K562 (cell line): ENCODE measurements around the gene SLC48A1. TPM values are rescaled to one million over a fixed set of nuclear protein-coding genes. Genes with fewer than 3 reads are reported as not detected.

Experiments used
- ATAC-seq: fragments of 200-7000 bp; cut with Tn5 transposase; 3 replicates; pipeline ENCODE4 v1.9.1; 2020; ENCODE audit warnings: moderate library complexity
- BruUV-seq: library from RNA; stranded (reverse); fragments of 400-500 nt; replicated peaks from 2 replicates; lab custom pipeline; 2021; lab: Mats Ljungman, UMichigan
- CTCF ChIA-PET: fragments of 300-600 bp; formaldehyde crosslinking; extraction: SDS; loops from one replicate; lab custom pipeline; 2021; ENCODE audit warnings: low intra/inter-chr PET ratio; lab: Yijun Ruan, JAX
- POLR2A ChIA-PET: fragments of 300-600, 350-650 bp; sonication (Branson Sonifier 250); formaldehyde crosslinking; extraction: SDS; loops from one replicate; lab custom pipeline; 2021; ENCODE audit warnings: antibody characterized with exemption, inconsistent platforms; lab: Yijun Ruan, JAX
- DNase-seq, 4 experiments: peaks; one replicate each; pipeline versions ENCODE4 v3.0.0 to v3.0.0-alpha.2; 2011 to 2018; ENCODE audit warnings: low spot score in 3 of 4, mixed read lengths in 3 of 4; ENCODE audit errors: extremely low read depth in 1 of 4
- FAIRE-seq: peaks from 2 replicates; lab custom pipeline; 2011; peaks lifted over from hg19 to GRCh38; lab: Jason Lieb, UNC
- H2AFZ ChIP-seq: 2 replicates; pipeline ENCODE4 v1.6.0; 2011; ENCODE audit warnings: low read depth, low read length, control low read depth, inconsistent platforms
- H3K27ac ChIP-seq: fragments of 200-600 bp; 3 replicates; pipeline ENCODE4 v1.8.0; 2011; ENCODE audit warnings: low read depth, mild to moderate bottlenecking, control low read depth, inconsistent platforms, low read length, moderate library complexity, mixed read lengths; ENCODE audit errors: extremely low read depth
- H3K27me3 ChIP-seq, 2 experiments: fragments of 300-600 bp in 1 of 2; 2 replicates in 1 of 2; 3 replicates in 1 of 2; pipeline versions ENCODE4 v1.6.0 to v1.8.0; 2011; ENCODE audit warnings: inconsistent platforms in 2 of 2, low read length in 2 of 2, mild to moderate bottlenecking in 1 of 2, mixed read lengths in 1 of 2, moderate library complexity in 1 of 2; ENCODE audit not compliant: control insufficient read depth in 2 of 2, insufficient read depth in 2 of 2
- H3K36me3 ChIP-seq: fragments of 300-600 bp; 3 replicates; pipeline ENCODE4 v1.8.0; 2011; ENCODE audit warnings: mild to moderate bottlenecking, low read length, inconsistent platforms; ENCODE audit not compliant: control insufficient read depth, insufficient read depth
- H3K4me1 ChIP-seq, 2 experiments: fragments of 200-600 bp in 1 of 2; replicated peaks in 1 of 2; 2 replicates in 1 of 2; 3 replicates in 1 of 2; pipeline versions ENCODE4 v1.5.1 to v1.8.0; 2011; ENCODE audit warnings: inconsistent platforms in 2 of 2, low read length in 2 of 2, mild to moderate bottlenecking in 1 of 2, mixed read lengths in 1 of 2, moderate library complexity in 1 of 2; ENCODE audit not compliant: control insufficient read depth in 2 of 2, insufficient read depth in 2 of 2
- H3K4me2 ChIP-seq: 2 replicates; pipeline ENCODE4 v1.6.1; 2011; ENCODE audit warnings: low read length, control low read depth, inconsistent platforms, mixed read lengths; ENCODE audit not compliant: insufficient read depth
- H3K4me3 ChIP-seq: fragments of 200-600 bp; sonication (generic), shearing (Covaris generic); 2 replicates; pipeline ENCODE4 v1.5.1; 2016; ENCODE audit warnings: control low read depth, inconsistent platforms
- H3K79me2 ChIP-seq: fragments of 200-600 bp; 3 replicates; pipeline ENCODE4 v1.8.0; 2011; ENCODE audit warnings: low read length, inconsistent platforms; ENCODE audit not compliant: control insufficient read depth, insufficient read depth
- H3K9ac ChIP-seq, 2 experiments: 2 replicates each; pipeline versions ENCODE4 v1.6.0 to v1.6.1; 2011; ENCODE audit warnings: low read depth in 2 of 2, low read length in 2 of 2, control low read depth in 1 of 2, inconsistent platforms in 1 of 2, mild to moderate bottlenecking in 1 of 2, mixed read lengths in 1 of 2; ENCODE audit not compliant: insufficient read depth in 1 of 2
- H3K9me1 ChIP-seq: one replicate; pipeline ENCODE4 v1.6.0; 2011; ENCODE audit warnings: inconsistent platforms, mild to moderate bottlenecking, low read length, moderate library complexity; ENCODE audit not compliant: control insufficient read depth, insufficient read depth
- H3K9me3 ChIP-seq: replicated peaks from 2 replicates; pipeline ENCODE4 v1.5.1; 2011; ENCODE audit warnings: low read depth, low read length, inconsistent platforms; ENCODE audit not compliant: control insufficient read depth, insufficient read depth
- H4K20me1 ChIP-seq: replicated peaks from 2 replicates; pipeline ENCODE4 v1.6.1; 2011; ENCODE audit warnings: low read length, inconsistent platforms, mixed read lengths; ENCODE audit not compliant: control insufficient read depth, insufficient read depth
- ATF2 ChIP-seq: sonication (generic); formaldehyde crosslinking; IDR thresholded peaks from 2 replicates; pipeline ENCODE4 v1.8.1; 2022; ENCODE audit warnings: missing genetic modification reagents
- E4F1 ChIP-seq: fragments of 250-450 bp; sonication (Bioruptor Pico); IDR thresholded peaks from 2 replicates; pipeline ENCODE4 v1.5.0; 2021; ENCODE audit warnings: mild to moderate bottlenecking, borderline replicate concordance
- FUS ChIP-seq: fragments of 200-400 bp; formaldehyde crosslinking; optimal IDR thresholded peaks from 2 replicates; pipeline ENCODE3; 2017; ENCODE audit warnings: low read depth, low read length
- HMGN3 ChIP-seq: IDR thresholded peaks from 2 replicates; pipeline ENCODE4 v1.6.1; 2011; ENCODE audit warnings: borderline replicate concordance, low read depth, mild to moderate bottlenecking, mixed read lengths, low read length; ENCODE audit not compliant: insufficient read length; ENCODE audit errors: extremely low read depth
- KLF16 ChIP-seq: IDR thresholded peaks from 2 replicates; pipeline ENCODE4 v1.6.1; 2016; ENCODE audit warnings: antibody characterized with exemption
- L3MBTL2 ChIP-seq: fragments of 450-650 bp; IDR thresholded peaks from 2 replicates; pipeline ENCODE4 v1.6.1; 2016; ENCODE audit warnings: mild to moderate bottlenecking, moderate library complexity
- MAZ ChIP-seq, 2 experiments: fragments of 450-650 bp in 1 of 2; sonication (generic) in 1 of 2; formaldehyde crosslinking; IDR thresholded peaks in 1 of 2; conservative IDR thresholded peaks in 1 of 2; 2 replicates each; pipeline versions ENCODE4 v1.4.0 to v1.5.0; 2020; ENCODE audit warnings: mild to moderate bottlenecking in 1 of 2, missing genetic modification reagents in 1 of 2
- MLLT1 ChIP-seq, 2 experiments: fragments of 450-650 bp; IDR thresholded peaks; 2 replicates each; pipeline ENCODE4 v1.6.1; 2016
- NR1H2 ChIP-seq: sonication (generic); formaldehyde crosslinking; IDR thresholded peaks from 2 replicates; pipeline ENCODE4 v1.4.0; 2020; ENCODE audit warnings: mild to moderate bottlenecking, missing genetic modification reagents
- NR2C1 ChIP-seq, 2 experiments: fragments of 450-650 bp; IDR thresholded peaks; 2 replicates each; pipeline ENCODE4 v1.6.1; 2017; ENCODE audit warnings: mild to moderate bottlenecking in 2 of 2, antibody characterized with exemption in 1 of 2, inconsistent platforms in 1 of 2, missing compliant biosample characterization in 1 of 2, missing genetic modification characterization in 1 of 2
- RBBP5 ChIP-seq: fragments of 200-600 bp; sonication (generic); IDR thresholded peaks from 2 replicates; pipeline ENCODE4 v1.6.1; 2012; ENCODE audit warnings: borderline replicate concordance, mild to moderate bottlenecking, low read length, control low read depth, inconsistent platforms; ENCODE audit not compliant: insufficient read depth, poor library complexity, severe bottlenecking
- SAP30 ChIP-seq: fragments of 200-600 bp; sonication (generic); IDR thresholded peaks from 2 replicates; pipeline ENCODE4 v1.6.1; 2012; ENCODE audit warnings: borderline replicate concordance, low read depth, mild to moderate bottlenecking, moderate library complexity, low read length, control low read depth, inconsistent platforms; ENCODE audit not compliant: insufficient read depth, poor library complexity, severe bottlenecking
- WGBS: fragments of 100-300 bp; shearing (Covaris generic); methylation state at CpG from one replicate; pipeline ENCODE4 v1.1.6; 2016; ENCODE audit warnings: low coverage, mixed read lengths; ENCODE audit not compliant: insufficient coverage; ENCODE audit errors: missing lambda C conversion rate; 5-methylcytosine and 5-hydroxymethylcytosine counted together
- in situ Hi-C: fragments of 300-500 bp; cut with MboI; formaldehyde crosslinking; loops from 4 replicates; pipeline ENCODE4 v1.15.0; 2018; ENCODE audit warnings: inconsistent platforms, mixed read lengths
- intact Hi-C: fragments of 100-400 bp; cut with micrococcal nuclease; formaldehyde crosslinking; loops from 2 replicates; pipeline ENCODE4 v1.14.2; 2022
- polyA plus RNA-seq, 8 experiments: library from polyadenylated mRNA; depleted of rRNA in 4 of 8; stranded (reverse) in 5 of 8; unstranded in 3 of 8; fragments of >200 nt; fragmentation: Nextera tagmentation in 2 of 8; fragmentation: Illumina TruSeq in 1 of 8; extraction: Ambion mirVana in 2 of 8; extraction: Trizol in 1 of 8; gene quantifications; 2 replicates each; pipeline versions ENCODE4 v1.2.1 to v1.2.3, GENCODE V29; 2011 to 2014; ENCODE audit warnings: inconsistent platforms in 1 of 8, missing spikeins in 1 of 8
- total RNA-seq, 7 experiments: library from RNA; depleted of rRNA in 6 of 7; stranded (reverse); fragments of >200 nt in 6 of 7; fragmentation: Illumina TruSeq in 2 of 7; extraction: Trizol in 2 of 7; gene quantifications; 2 replicates each; pipeline versions ENCODE4 v1.2.1 to v1.2.3, GENCODE V29; 2011 to 2021; ENCODE audit warnings: low replicate concordance in 1 of 7

The SLC48A1 gene
- total and polyA plus RNA-seq, 9 of the 15 experiments (the other 6 are each of a cell fraction or from before 2014, with no cell fraction given): 10.7 to 37.5 (median 18.7) TPM

GRCh38 chr12:47752552-47752951 is 20.5 kb upstream of the SLC48A1 start:
- no peaks in the 10 kb centered on the region for H3K9me3 ChIP-seq
- peaks cover 22 to 27% of the 10 kb centered on the region in 2 experiments; a peak in 4 of 5 replicates for H3K27me3 ChIP-seq
- WGBS: 40% methylated on average over 7 of the region's 7 CpGs
- CTCF ChIA-PET: no interaction called here
- H3K79me2 ChIP-seq: no peaks in the 10 kb centered on the region
- H3K4me1 ChIP-seq: peaks cover 6 to 20% of the 10 kb centered on the region in 2 experiments; a peak in 2 of 5 replicates
- no peaks in the 10 kb centered on the region for H3K36me3 ChIP-seq
- DNase-seq (no peak), FAIRE-seq (no peak), ATAC-seq (no peak)
- POLR2A ChIA-PET: interaction anchor here (0.8 kb wide), 1 partner anchor 21 kb away, joined by 4 read pairs; no protein-coding TSS in a partner anchor
- intact Hi-C loops (no loop called here), in situ Hi-C loops (no loop called here)
- no TSS peak for BruUV-seq
- H4K20me1 ChIP-seq: no peaks in the 10 kb centered on the region
- H3K9me1 ChIP-seq: no peaks in the 10 kb centered on the region
- no peak overlapping the region for H2AFZ ChIP-seq
- no peak for TF ChIP-seq NR1H2 (CRISPR knock-in tag)
- TF ChIP-seq HMGN3: no peak
- no peak for TF ChIP-seq L3MBTL2
- no peak for TF ChIP-seq ATF2 (CRISPR knock-in tag)
- no peak for TF ChIP-seq FUS
- TF ChIP-seq RBBP5: no peak
- TF ChIP-seq MAZ (CRISPR knock-in tag; conservative IDR thresholded peaks at IDR 0.05 in 1 of 2, IDR thresholded peaks at IDR 0.05 in 1 of 2): no peak
- TF ChIP-seq SAP30: no peak
- no peak for TF ChIP-seq E4F1 (CRISPR knock-in tag)
- no peak for TF ChIP-seq MLLT1 (IDR thresholded peaks at IDR 0.05)
- no peak for TF ChIP-seq NR2C1 (IDR thresholded peaks at IDR 0.05)
- TF ChIP-seq NR2C1 (tag; IDR thresholded peaks at IDR 0.05): no peak
- no peak for TF ChIP-seq KLF16
- H3K27ac ChIP-seq: no peak overlapping the region
- no peak overlapping the region for H3K9ac ChIP-seq
- no peak overlapping the region for H3K4me2 ChIP-seq
- H3K4me3 ChIP-seq: no peak overlapping the region
